ENCODE results near the gene TRPV6. TPM values are rescaled to one million over a fixed set of nuclear protein-coding genes. Genes with fewer than 3 reads are reported as not detected.

The TRPV6 gene
- total RNA-seq, 1 experiment from 2014 or later = not detected

GRCh38 chr7:142908290-142908689, 22.7 kb upstream of the TRPV6 start:
- intact Hi-C loops (cut with micrococcal nuclease; ENCODE audit: unreplicated experiment) = no loop called here

DNA sequence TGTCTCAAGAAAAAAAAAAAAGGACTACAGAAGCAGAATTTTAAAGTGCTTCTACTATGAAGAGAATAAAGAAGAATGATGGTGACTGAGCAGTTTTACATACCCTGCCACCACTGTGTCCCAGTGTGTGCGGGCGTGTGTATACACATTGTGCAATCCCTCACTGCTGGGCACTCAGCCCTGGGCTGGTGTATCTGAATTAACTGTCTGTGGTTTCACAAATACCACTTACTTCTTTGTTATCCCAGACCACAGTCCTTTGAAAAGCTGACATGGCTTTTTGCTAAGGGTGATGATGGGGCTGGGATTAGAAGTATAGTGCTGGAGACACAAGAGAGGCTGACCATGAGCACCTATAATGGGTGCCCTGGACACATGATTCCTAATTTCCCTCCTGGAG, 21.1 kb upstream of the TRPV6 start:
- CTCF ChIA-PET = no interaction called here
- no peaks in the 10 kb centered on the region for H3K36me3 ChIP-seq (ENCODE audit: insufficient read depth, low read length, poor library complexity, severe bottlenecking)
- POLR2A ChIA-PET (ENCODE audit: low non-redundant PET) = no interaction called here
- BruUV-seq (replicated peaks) = no TSS peak
- peaks cover 13% of the 10 kb centered on the region for H3K27me3 ChIP-seq (replicated peaks; ENCODE audit: insufficient read depth, low read depth, low read length, poor library complexity)
- H3K4me1 ChIP-seq (ENCODE audit: insufficient read depth, low read length, poor library complexity, severe bottlenecking) = no peaks in the 10 kb centered on the region
- no peak overlapping the region for H3K4me3 ChIP-seq (ENCODE audit: low read depth, low read length, poor library complexity, severe bottlenecking)
- TF ChIP-seq CTCF (conservative IDR thresholded peaks at IDR 0.05; ENCODE audit: low read depth, low read length) (no peak), EZH2 (IDR thresholded peaks at IDR 0.05; ENCODE audit: borderline replicate concordance, low read depth, low read length, poor library complexity, severe bottlenecking) (no peak)
- no peak for DNase-seq (ENCODE audit: low spot score)
- intact Hi-C loops (cut with micrococcal nuclease; ENCODE audit: unreplicated experiment) = no loop called here
- peaks cover 7% of the 10 kb centered on the region for H3K9me3 ChIP-seq (ENCODE audit: low read depth, low read length, poor library complexity, severe bottlenecking)
- H3K27ac ChIP-seq (ENCODE audit: low read depth, low read length, poor library complexity, severe bottlenecking) = no peak overlapping the region

More at GRCh38 chr7:142908290-142908689, 22.7 kb upstream of the TRPV6 start:
- H3K27me3 ChIP-seq (replicated peaks; ENCODE audit: insufficient read depth, low read depth, low read length, poor library complexity) = peaks cover 21% of the 10 kb centered on the region
- POLR2A ChIA-PET (ENCODE audit: low non-redundant PET) = no interaction called here
- no peaks in the 10 kb centered on the region for H3K4me1 ChIP-seq (ENCODE audit: insufficient read depth, low read length, poor library complexity, severe bottlenecking)
- no TSS peak for BruUV-seq (replicated peaks)
- TF ChIP-seq EZH2 (IDR thresholded peaks at IDR 0.05; ENCODE audit: borderline replicate concordance, low read depth, low read length, poor library complexity, severe bottlenecking) = no peak
- TF ChIP-seq CTCF (conservative IDR thresholded peaks at IDR 0.05; ENCODE audit: low read depth, low read length) = no peak
- no peak overlapping the region for H3K4me3 ChIP-seq (ENCODE audit: low read depth, low read length, poor library complexity, severe bottlenecking)
- CTCF ChIA-PET = no interaction called here
- DNase-seq (ENCODE audit: low spot score) = no peak
- no peaks in the 10 kb centered on the region for H3K36me3 ChIP-seq (ENCODE audit: insufficient read depth, low read length, poor library complexity, severe bottlenecking)
- H3K27ac ChIP-seq (ENCODE audit: low read depth, low read length, poor library complexity, severe bottlenecking) = no peak overlapping the region
- peaks cover 7% of the 10 kb centered on the region for H3K9me3 ChIP-seq (ENCODE audit: low read depth, low read length, poor library complexity, severe bottlenecking)

GRCh38 chr7:142905759-142906158, 20.2 kb upstream of the TRPV6 start:
- intact Hi-C loops (cut with micrococcal nuclease; ENCODE audit: unreplicated experiment) = no loop called here
- H3K9me3 ChIP-seq (ENCODE audit: low read depth, low read length, poor library complexity, severe bottlenecking) = peaks cover 7% of the 10 kb centered on the region
- TF ChIP-seq CTCF (conservative IDR thresholded peaks at IDR 0.05; ENCODE audit: low read depth, low read length) (no peak), EZH2 (IDR thresholded peaks at IDR 0.05; ENCODE audit: borderline replicate concordance, low read depth, low read length, poor library complexity, severe bottlenecking) (no peak)
- POLR2A ChIA-PET (ENCODE audit: low non-redundant PET) = no interaction called here
- peaks cover 4% of the 10 kb centered on the region for H3K27me3 ChIP-seq (replicated peaks; ENCODE audit: insufficient read depth, low read depth, low read length, poor library complexity)
- DNase-seq (ENCODE audit: low spot score) = no peak
- H3K27ac ChIP-seq (ENCODE audit: low read depth, low read length, poor library complexity, severe bottlenecking) = no peak overlapping the region
- H3K4me1 ChIP-seq (ENCODE audit: insufficient read depth, low read length, poor library complexity, severe bottlenecking) = no peaks in the 10 kb centered on the region
- no peaks in the 10 kb centered on the region for H3K36me3 ChIP-seq (ENCODE audit: insufficient read depth, low read length, poor library complexity, severe bottlenecking)
- no TSS peak for BruUV-seq (replicated peaks)
- CTCF ChIA-PET = no interaction called here
- no peak overlapping the region for H3K4me3 ChIP-seq (ENCODE audit: low read depth, low read length, poor library complexity, severe bottlenecking)

All from A673 (cell line).